DOHH2 (cell line): ENCODE measurements around the gene PSMA3.
A peak's percentile ranks its signal among the peaks of the same experiment; 100 is the strongest.

ENCODE experiments used
- H3F3A ChIP-seq: fragments of 200-600 bp; sonication (generic), shearing (Covaris generic); 2 replicates; pipeline ENCODE4 v1.6.0; 2016; ENCODE audit warnings: antibody characterized with exemption, mild to moderate bottlenecking; ENCODE audit not compliant: control insufficient read depth, insufficient read depth
- H3K27ac ChIP-seq: fragments of 200-600 bp; sonication (generic); 2 replicates; pipeline ENCODE4 v1.5.1; 2014; ENCODE audit warnings: low read depth, mild to moderate bottlenecking, low read length, moderate library complexity
- H3K27me3 ChIP-seq: fragments of 200-600 bp; sonication (generic); 2 replicates; pipeline ENCODE4 v1.6.1; 2014; ENCODE audit warnings: mild to moderate bottlenecking, low read length, mixed read lengths; ENCODE audit not compliant: control insufficient read depth
- H3K36me3 ChIP-seq: fragments of 200-600 bp; sonication (generic); 2 replicates; pipeline ENCODE4 v1.6.1; 2014; ENCODE audit warnings: mild to moderate bottlenecking, low read length, moderate library complexity, mixed read lengths; ENCODE audit not compliant: control insufficient read depth
- H3K4me1 ChIP-seq: fragments of 200-600 bp; sonication (generic); 2 replicates; pipeline ENCODE4 v1.6.1; 2014; ENCODE audit warnings: mild to moderate bottlenecking, low read length, mixed read lengths; ENCODE audit not compliant: control insufficient read depth
- H3K4me2 ChIP-seq: fragments of 200-600 bp; sonication (generic); 2 replicates; pipeline ENCODE4 v1.6.0; 2014; ENCODE audit warnings: mild to moderate bottlenecking, low read length, moderate library complexity
- H3K4me3 ChIP-seq: fragments of 200-600 bp; sonication (generic); 2 replicates; pipeline ENCODE4 v1.5.1; 2014; ENCODE audit warnings: mild to moderate bottlenecking, low read length, mixed read lengths
- H3K79me2 ChIP-seq: fragments of 200-600 bp; sonication (generic); 2 replicates; pipeline ENCODE4 v1.6.1; 2014; ENCODE audit warnings: mild to moderate bottlenecking, low read length, mixed read lengths; ENCODE audit not compliant: control insufficient read depth
- H3K9me2 ChIP-seq: fragments of 200-600 bp; sonication (generic); replicated peaks from 2 replicates; pipeline ENCODE4 v1.6.1; 2014; ENCODE audit warnings: mild to moderate bottlenecking, low read length, mixed read lengths; ENCODE audit not compliant: control insufficient read depth
- H3K9me3 ChIP-seq: fragments of 200-600 bp; sonication (generic); 2 replicates; pipeline ENCODE4 v1.6.1; 2014; ENCODE audit warnings: antibody characterized with exemption, low read length, mixed read lengths; ENCODE audit not compliant: control insufficient read depth, insufficient read depth
- H4K20me1 ChIP-seq: fragments of 200-600 bp; sonication (generic); 2 replicates; pipeline ENCODE4 v1.6.0; 2014; ENCODE audit warnings: low read depth, mild to moderate bottlenecking, antibody characterized with exemption, low read length, moderate library complexity; ENCODE audit not compliant: control insufficient read depth, insufficient read depth
- CTCF ChIP-seq: fragments of 200-600 bp; sonication (generic); IDR thresholded peaks from one replicate; pipeline ENCODE4 v1.5.1; 2014; ENCODE audit warnings: antibody characterized with exemption, mild to moderate bottlenecking, low read depth, low read length; ENCODE audit not compliant: poor library complexity, severe bottlenecking
- EZH2phosphoT487 ChIP-seq: fragments of 200-600 bp; sonication (generic); IDR thresholded peaks from 2 replicates; pipeline ENCODE4 v1.6.1; 2017; ENCODE audit warnings: borderline replicate concordance, mild to moderate bottlenecking, antibody characterized with exemption, low read length, moderate library complexity, mixed read lengths

Gene PSMA3

GRCh38 chr14:58227096-58227819, 17.4 kb upstream of the PSMA3 start:
- Histone ChIP-seq H3K4me1 (no peaks in the 10 kb centered on the region), H4K20me1 (no peaks in the 10 kb centered on the region), H3K9me2 (no peaks in the 10 kb centered on the region), H3K36me3 (0 out of 2 replicates have a peak, but pooled peaks cover 2% of the 10 kb centered on the region), H3K4me3 (no peak overlapping the region), H3K9me3 (no peaks in the 10 kb centered on the region), H3K27me3 (no peaks in the 10 kb centered on the region), H3F3A (peaks cover 4% of the 10 kb centered on the region; the same call in 1 of the 2 replicates), H3K4me2 (no peak overlapping the region), H3K27ac (no peak overlapping the region), H3K79me2 (no peaks in the 10 kb centered on the region)
- TF ChIP-seq CTCF (no peak), EZH2phosphoT487 (no peak)

GRCh38 chr14:58238252-58239243, 6.1 kb upstream of the PSMA3 start:
- Histone ChIP-seq H3F3A (peaks cover 12% of the 10 kb centered on the region; the same call in 1 of the 2 replicates), H3K4me3 (peak overlapping the region; percentile 97), H3K36me3 (peaks cover 8% of the 10 kb centered on the region), H4K20me1 (no peaks in the 10 kb centered on the region), H3K4me1 (peaks cover 28% of the 10 kb centered on the region), H3K27me3 (no peaks in the 10 kb centered on the region), H3K27ac (no peak overlapping the region), H3K9me3 (no peaks in the 10 kb centered on the region), H3K4me2 (peak overlapping the region; percentile 68), H3K79me2 (peaks cover 12% of the 10 kb centered on the region), H3K9me2 (no peaks in the 10 kb centered on the region)
- TF ChIP-seq EZH2phosphoT487 (no peak), CTCF (no peak)

- H3K36me3 ChIP-seq = peaks cover 2% of the 10 kb centered on the region; the same call in 1 of the 2 replicates
- H3K9me2 ChIP-seq = no peaks in the 10 kb centered on the region
- peaks cover 12% of the 10 kb centered on the region; the same call in 1 of the 2 replicates for H3F3A ChIP-seq
- 0 out of 2 replicates have a peak overlapping the region, but pooled peaks have one; percentile 6 for H3K27ac ChIP-seq
- H3K4me2 ChIP-seq = peak overlapping the region; percentile 68
- H3K79me2 ChIP-seq = peaks cover 16% of the 10 kb centered on the region
- H3K9me3 ChIP-seq = no peaks in the 10 kb centered on the region
- H3K4me1 ChIP-seq = peaks cover 30% of the 10 kb centered on the region
- no peak for TF ChIP-seq EZH2phosphoT487
- no peak for TF ChIP-seq CTCF
- H3K27me3 ChIP-seq = no peaks in the 10 kb centered on the region
- H3K4me3 ChIP-seq = peak overlapping the region; percentile 97
- no peaks in the 10 kb centered on the region for H4K20me1 ChIP-seq
Observed at GRCh38 chr14:58239244-58240195, 5.1 kb upstream of the PSMA3 start.
